Measurements from ENCODE around the gene MGST3.

- TF ChIP-seq EP300 (IDR thresholded peaks at IDR 0.05) (no peak), POLR2A (IDR thresholded peaks at IDR 0.05; ENCODE audit: low read length) (no peak), CTCF (IDR thresholded peaks at IDR 0.05) (no peak), MAX (IDR thresholded peaks at IDR 0.05) (no peak), RAD21 (conservative IDR thresholded peaks at IDR 0.05 in 1 of 2, IDR thresholded peaks at IDR 0.05 in 1 of 2) (no peak), CHD2 (IDR thresholded peaks at IDR 0.05; ENCODE audit: low read length, partially characterized antibody) (no peak), SMC3 (IDR thresholded peaks at IDR 0.05) (no peak), USF2 (IDR thresholded peaks at IDR 0.05) (no peak), NR3C1 (IDR thresholded peaks at IDR 0.05) (no peak), MYC (IDR thresholded peaks at IDR 0.05; ENCODE audit: borderline replicate concordance, low read length) (no peak)
These were observed 16.5 kb downstream of the MGST3 start for GRCh38 chr1:165647517-165647916.

Measured in A549 (cell line).